Kidney (tissue), 14 donors: ENCODE measurements around the gene CDH11. TPM values are rescaled to one million over a fixed set of nuclear protein-coding genes. Genes with fewer than 3 reads are reported as not detected.

Experiments used
- DNase-seq, 5 donors: peaks; one replicate each; pipeline ENCODE4 v3.0.0-alpha.2; 2013 to 2020
- FAIRE-seq: peaks from 2 replicates; lab custom pipeline; 2012; peaks lifted over from hg19 to GRCh38; lab: Jason Lieb, UNC
- H3K27ac ChIP-seq, 2 donors: one replicate each; pipeline ENCODE4 v1.7.0; 2013; ENCODE audit warnings: low read depth in 2 of 2, low read length in 2 of 2, inconsistent platforms in 1 of 2
- H3K27me3 ChIP-seq: one replicate; pipeline ENCODE4 v1.7.1; 2013; ENCODE audit warnings: low read length, inconsistent platforms; ENCODE audit not compliant: control insufficient read depth, insufficient read depth
- H3K36me3 ChIP-seq, 3 donors: one replicate each; pipeline versions ENCODE4 v1.7.0 to v1.7.1; 2013; ENCODE audit warnings: low read length in 3 of 3, control low read depth in 1 of 3, inconsistent platforms in 1 of 3; ENCODE audit not compliant: insufficient read depth in 3 of 3, control insufficient read depth in 2 of 3
- H3K4me1 ChIP-seq, 3 donors: one replicate each; pipeline versions ENCODE4 v1.7.0 to v1.7.1; 2013; ENCODE audit warnings: low read length in 3 of 3, inconsistent platforms in 1 of 3, low read depth in 1 of 3; ENCODE audit not compliant: control insufficient read depth in 2 of 3, insufficient read depth in 2 of 3
- H3K4me3 ChIP-seq, 3 donors: one replicate each; pipeline versions ENCODE4 v1.7.0 to v1.8.1; 2013; ENCODE audit warnings: low read length in 3 of 3, control low read depth in 1 of 3, inconsistent platforms in 1 of 3
- H3K9ac ChIP-seq, 3 donors: one replicate each; pipeline versions ENCODE4 v1.7.0 to v1.7.1; 2013; ENCODE audit warnings: low read length in 3 of 3, control low read depth in 1 of 3, inconsistent platforms in 1 of 3
- H3K9me3 ChIP-seq, 3 donors: one replicate each; pipeline versions ENCODE4 v1.7.0 to v1.7.1; 2013; ENCODE audit warnings: low read length in 3 of 3, control low read depth in 1 of 3, inconsistent platforms in 1 of 3; ENCODE audit not compliant: control insufficient read depth in 2 of 3, insufficient read depth in 1 of 3
- CTCF ChIP-seq: IDR thresholded peaks from 3 replicates; pipeline ENCODE4 v1.5.1; 2012; ENCODE audit warnings: mild to moderate bottlenecking, moderate library complexity, borderline replicate concordance; ENCODE audit not compliant: insufficient read depth; ENCODE audit errors: extremely low read depth
- intact Hi-C: fragments of 100-400 bp; cut with DNase I; formaldehyde crosslinking; loops from one replicate; pipeline ENCODE4 v1.11.1; 2022
- polyA plus RNA-seq: library from polyadenylated mRNA; stranded (reverse); fragments of 350-450 nt; fragmentation: Illumina TruSeq; extraction: RNeasy Lipid Tissue Mini Kit (QIAGEN cat#74804); gene quantifications from one replicate; pipeline ENCODE4 v1.2.3, GENCODE V29; 2014; ENCODE audit warnings: low read depth, low replicate concordance; ENCODE audit not compliant: insufficient read depth
- total RNA-seq: library from RNA; stranded (reverse); fragmentation: NEBNext Ultra II Directional; extraction: Animal tissue kit (Norgen Biotek cat#: 25700); gene quantifications from one replicate; pipeline ENCODE4 v1.2.1, GENCODE V29; 2021
- donor health status: control.
- donor health status: control.
- donor health status: control.
- donor health status: control.
- donor health status: control.
- donor health status: DM: yes; HTN: yes; CAD: no.
- donor health status: Normal renal cell carcinoma (clear cell type).

Gene CDH11
- total and polyA plus RNA-seq, 2 donors from 2014 or later = 3.0 to 44.9 TPM

GRCh38 chr16:65153365-65154105, 31.7 kb upstream of the CDH11 start:
- TF ChIP-seq CTCF = no peak

GRCh38 chr16:65148804-65149203, 26.9 kb upstream of the CDH11 start:
- Histone ChIP-seq H3K27me3 (no peaks in the 10 kb centered on the region), H3K36me3 (no peaks in the 10 kb centered on the region), H3K9me3 (no peaks in the 10 kb centered on the region), H3K9ac (no peak overlapping the region), H3K4me3 (no peak overlapping the region), H3K4me1 (no peaks in the 10 kb centered on the region), H3K27ac (no peak overlapping the region)
- DNase-seq (no peak), FAIRE-seq (no peak)
- intact Hi-C loops = no loop called here
- TF ChIP-seq CTCF = no peak

More at GRCh38 chr16:65153365-65154105, 31.7 kb upstream of the CDH11 start:
- no peak for FAIRE-seq
- no peaks in the 10 kb centered on the region for H3K36me3 ChIP-seq
- no peaks in the 10 kb centered on the region for H3K4me1 ChIP-seq
- H3K4me3 ChIP-seq = no peak overlapping the region
- no peak overlapping the region for H3K9ac ChIP-seq
- no peak overlapping the region for H3K27ac ChIP-seq
- no peak for DNase-seq
- H3K27me3 ChIP-seq = no peaks in the 10 kb centered on the region
- intact Hi-C loops = no loop called here
- H3K9me3 ChIP-seq = no peaks in the 10 kb centered on the region

- no peaks in the 10 kb centered on the region for H3K27me3 ChIP-seq
- H3K36me3 ChIP-seq = no peaks in the 10 kb centered on the region
- no peak overlapping the region for H3K27ac ChIP-seq
- H3K4me1 ChIP-seq = no peaks in the 10 kb centered on the region
- H3K9ac ChIP-seq = no peak overlapping the region
- FAIRE-seq (no peak), DNase-seq (no peak)
- H3K4me3 ChIP-seq = no peak overlapping the region
- intact Hi-C loops = no loop called here
- TF ChIP-seq CTCF = no peak
- H3K9me3 ChIP-seq = no peaks in the 10 kb centered on the region
Observed at GRCh38 chr16:65142276-65142675, 20.4 kb upstream of the CDH11 start.
